ENCODE measurements around the gene CYP4F3. TPM values are rescaled to one million over a fixed set of nuclear protein-coding genes. Genes with fewer than 3 reads are reported as not detected.

CYP4F3 gene
- total RNA-seq, 1 experiment from 2014 or later = not detected

GRCh38 chr19:15640904-15641597 is 354 bp downstream of the CYP4F3 start:
- Histone ChIP-seq H3K4me2 (ENCODE audit: insufficient read depth, insufficient read length, low read length) (no peak overlapping the region), H3K79me2 (ENCODE audit: insufficient read depth, low read length) (no peaks in the 10 kb centered on the region), H2AK5ac (ENCODE audit: insufficient read length, low read length) (no peak overlapping the region), H3K56ac (ENCODE audit: insufficient read length, low read depth, low read length) (no peak overlapping the region), H4K8ac (replicated peaks; ENCODE audit: insufficient read length, low read depth, low read length) (no peak overlapping the region), H4K5ac (ENCODE audit: insufficient read length, low read depth, low read length) (no peak overlapping the region), H4K91ac (ENCODE audit: insufficient read length, low read depth, low read length) (no peak overlapping the region), H3K18ac (ENCODE audit: insufficient read length, low read depth, low read length) (no peak overlapping the region), H3K4me1 (ENCODE audit: insufficient read depth, low read length) (no peaks in the 10 kb centered on the region), H3K23ac (ENCODE audit: insufficient read length, low read depth, low read length) (no peak overlapping the region), H3K27me3 (ENCODE audit: insufficient read depth, low read length) (no peaks in the 10 kb centered on the region), H3K27ac (ENCODE audit: insufficient read length, low read depth, low read length) (no peak overlapping the region), H3K4ac (ENCODE audit: low read depth, low read length) (no peak overlapping the region), H3T11ph (ENCODE audit: low read length) (no peak overlapping the region), H3K9me3 (ENCODE audit: control insufficient read depth, low read depth, low read length) (peaks cover 92% of the 10 kb centered on the region), H3K79me1 (ENCODE audit: insufficient read depth, low read depth, low read length, poor library complexity, severe bottlenecking) (no peaks in the 10 kb centered on the region), H3K23me2 (ENCODE audit: insufficient read length, low read depth, low read length, poor library complexity, severe bottlenecking) (no peaks in the 10 kb centered on the region), H2BK5ac (ENCODE audit: insufficient read length, low read length) (no peak overlapping the region), H2BK20ac (ENCODE audit: low read depth, low read length, poor library complexity, severe bottlenecking) (no peak overlapping the region), H4K20me1 (ENCODE audit: control insufficient read depth, insufficient read depth, insufficient read length) (no peaks in the 10 kb centered on the region), H2BK12ac (ENCODE audit: insufficient read length, low read depth, low read length) (no peak overlapping the region), H3K14ac (ENCODE audit: insufficient read depth, low read length) (no peak overlapping the region), H2BK120ac (ENCODE audit: low read depth, low read length, poor library complexity, severe bottlenecking) (no peak overlapping the region), H3K9ac (ENCODE audit: extremely low read depth, insufficient read length, low read length) (no peak overlapping the region), H2AFZ (ENCODE audit: low read length) (no peak overlapping the region), H2BK15ac (ENCODE audit: low read depth, low read length) (no peak overlapping the region)
- Mint-ChIP-seq H3K4me3 (no peak overlapping the region), H3K27ac (no peak overlapping the region), H3K36me3 (ENCODE audit: insufficient read depth in 1 of 3, low read depth in 3 of 3) (peaks cover 3 to 43% (median 9%) of the 10 kb centered on the region in 3 experiments; a peak in 6 of 7 replicates), H3K9me3 (peaks cover 89 to 94% of the 10 kb centered on the region in 2 experiments), H3K27me3 (ENCODE audit: low read depth) (peaks cover 7% of the 10 kb centered on the region), H3K4me1 (no peaks in the 10 kb centered on the region)
- TF ChIP-seq CTCF (conservative IDR thresholded peaks at IDR 0.05) = no peak
- no CpG with 5 or more reads among the region's 12 CpGs for WGBS (ENCODE audit: extremely low coverage, insufficient read length, low lambda C conversion rate)
- DNase-seq = no peak

Data from H9 (cell line).